HCT116 (cell line): ENCODE measurements around the gene CFAP45.

Source experiments
- CTCF ChIP-seq, 3 experiments: fragments of 200-600 bp in 1 of 3; sonication (generic) in 1 of 3; IDR thresholded peaks in 2 of 3; conservative IDR thresholded peaks in 1 of 3; 2 replicates each; pipeline ENCODE4 v1.5.1; 2012 to 2017; ENCODE audit warnings: low read depth in 2 of 3, low read length in 2 of 3, antibody characterized with exemption in 1 of 3, borderline replicate concordance in 1 of 3, control low read depth in 1 of 3, mild to moderate bottlenecking in 1 of 3, mixed read lengths in 1 of 3, mixed run types in 1 of 3, moderate library complexity in 1 of 3; ENCODE audit not compliant: insufficient read depth in 1 of 3
- EZH2phosphoT487 ChIP-seq: fragments of 200-600 bp; IDR thresholded peaks from 2 replicates; pipeline ENCODE4 v1.6.1; 2018; ENCODE audit warnings: antibody characterized with exemption, borderline replicate concordance
- POLR2AphosphoS5 ChIP-seq: IDR thresholded peaks from 2 replicates; pipeline ENCODE4 v1.6.1; 2011; ENCODE audit warnings: mild to moderate bottlenecking, low read depth, low read length, moderate library complexity
- REST ChIP-seq: IDR thresholded peaks from 2 replicates; pipeline ENCODE4 v1.6.1; 2012; ENCODE audit warnings: low read depth
- SIN3A ChIP-seq: IDR thresholded peaks from 2 replicates; pipeline ENCODE4 v1.6.1; 2012; ENCODE audit warnings: low read depth
- SRF ChIP-seq: IDR thresholded peaks from 2 replicates; pipeline ENCODE4 v1.6.1; 2012; ENCODE audit warnings: low read depth
- ZBTB33 ChIP-seq: IDR thresholded peaks from 2 replicates; pipeline ENCODE4 v1.6.1; 2011; ENCODE audit warnings: mild to moderate bottlenecking, low read length, moderate library complexity; ENCODE audit not compliant: insufficient replicate concordance; ENCODE audit errors: extremely low read depth

- no peak for TF ChIP-seq SIN3A
- TF ChIP-seq CTCF (IDR thresholded peaks at IDR 0.05 in 2 of 3, conservative IDR thresholded peaks at IDR 0.05 in 1 of 3; ENCODE audit: borderline replicate concordance in 1 of 3, insufficient read depth in 1 of 3, low read depth in 2 of 3, low read length in 2 of 3), result no peak
- TF ChIP-seq EZH2phosphoT487, result no peak
- TF ChIP-seq REST, result no peak
- no peak for TF ChIP-seq ZBTB33
- TF ChIP-seq SRF, result no peak
- no peak for TF ChIP-seq POLR2AphosphoS5
Measured at GRCh38 chr1:159935305-159935704, 35.3 kb upstream of the CFAP45 start.
